Esophagus squamous epithelium (tissue), 4 donors: Measurements from ENCODE around the gene SPATA13.

Experiments
- POLR2A ChIP-seq, 4 donors: fragments of 450-650 bp; IDR thresholded peaks; one replicate each; pipeline ENCODE4 v1.6.1; 2017; ENCODE audit warnings: antibody characterized with exemption in 4 of 4, mild to moderate bottlenecking in 4 of 4, moderate library complexity in 3 of 4
- TF ChIP-seq, protein P1 (sequence below), 6 experiments: fragments of 450-650 bp in 4 of 6; fragments of 200-600 bp in 2 of 6; sonication (generic) in 2 of 6; IDR thresholded peaks; one replicate each; pipeline ENCODE4 v1.5.1; 2016 to 2019; ENCODE audit warnings: antibody characterized with exemption in 6 of 6, mild to moderate bottlenecking in 4 of 6, moderate library complexity in 4 of 6

- TF ChIP-seq, protein P1, sequence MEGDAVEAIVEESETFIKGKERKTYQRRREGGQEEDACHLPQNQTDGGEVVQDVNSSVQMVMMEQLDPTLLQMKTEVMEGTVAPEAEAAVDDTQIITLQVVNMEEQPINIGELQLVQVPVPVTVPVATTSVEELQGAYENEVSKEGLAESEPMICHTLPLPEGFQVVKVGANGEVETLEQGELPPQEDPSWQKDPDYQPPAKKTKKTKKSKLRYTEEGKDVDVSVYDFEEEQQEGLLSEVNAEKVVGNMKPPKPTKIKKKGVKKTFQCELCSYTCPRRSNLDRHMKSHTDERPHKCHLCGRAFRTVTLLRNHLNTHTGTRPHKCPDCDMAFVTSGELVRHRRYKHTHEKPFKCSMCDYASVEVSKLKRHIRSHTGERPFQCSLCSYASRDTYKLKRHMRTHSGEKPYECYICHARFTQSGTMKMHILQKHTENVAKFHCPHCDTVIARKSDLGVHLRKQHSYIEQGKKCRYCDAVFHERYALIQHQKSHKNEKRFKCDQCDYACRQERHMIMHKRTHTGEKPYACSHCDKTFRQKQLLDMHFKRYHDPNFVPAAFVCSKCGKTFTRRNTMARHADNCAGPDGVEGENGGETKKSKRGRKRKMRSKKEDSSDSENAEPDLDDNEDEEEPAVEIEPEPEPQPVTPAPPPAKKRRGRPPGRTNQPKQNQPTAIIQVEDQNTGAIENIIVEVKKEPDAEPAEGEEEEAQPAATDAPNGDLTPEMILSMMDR (IDR thresholded peaks at IDR 0.05): no peak
- no peak for TF ChIP-seq POLR2A (IDR thresholded peaks at IDR 0.05)
These were observed 70.0 kb downstream of the SPATA13 start for GRCh38 chr13:24230428-24231072.
